Measurements from ENCODE around the gene FER.

Gene FER

GRCh38 chr5:109005297-109006009, 257.8 kb downstream of the FER start:
- DNase-seq (no peak), ATAC-seq (ENCODE audit: insufficient read depth, low read depth) (peak; percentile 39; the same call in 1 of the 3 replicates)
- Histone ChIP-seq H4K20me1 (ENCODE audit: insufficient read depth, low read length) (no peaks in the 10 kb centered on the region), H3K4me1 (ENCODE audit: insufficient read depth, low read length) (no peaks in the 10 kb centered on the region), H3K79me2 (ENCODE audit: insufficient read depth, low read length) (no peaks in the 10 kb centered on the region), H3K9ac (ENCODE audit: low read depth, low read length) (no peak overlapping the region), H3K36me3 (ENCODE audit: insufficient read depth, low read length) (no peaks in the 10 kb centered on the region), H3K27ac (ENCODE audit: low read length) (no peak overlapping the region), H2AFZ (ENCODE audit: low read depth, low read length) (no peak overlapping the region), H3K27me3 (ENCODE audit: insufficient read depth, low read length, poor library complexity) (no peaks in the 10 kb centered on the region), H3K9me3 (ENCODE audit: insufficient read depth, low read length, severe bottlenecking) (no peaks in the 10 kb centered on the region), H3K4me2 (ENCODE audit: insufficient read depth, low read length) (no peak overlapping the region), H3K4me3 (ENCODE audit: low read depth in 1 of 2, low read length in 2 of 2) (no peak overlapping the region)
- TF ChIP-seq CTCF (IDR thresholded peaks at IDR 0.05; ENCODE audit: borderline replicate concordance, extremely low read depth, low read length, poor library complexity, severe bottlenecking) (no peak), EZH2 (IDR thresholded peaks at IDR 0.05; ENCODE audit: borderline replicate concordance, low read depth, low read length, severe bottlenecking) (no peak)

GRCh38 chr5:109006129-109006528, 258.4 kb downstream of the FER start:
- TF ChIP-seq CTCF (IDR thresholded peaks at IDR 0.05; ENCODE audit: borderline replicate concordance, extremely low read depth, low read length, poor library complexity, severe bottlenecking) = no peak
- no peak for TF ChIP-seq EZH2 (IDR thresholded peaks at IDR 0.05; ENCODE audit: borderline replicate concordance, low read depth, low read length, severe bottlenecking)

GRCh38 chr5:109016300-109016699, 268.6 kb downstream of the FER start:
- ATAC-seq (ENCODE audit: insufficient read depth, low read depth) (peak; percentile 58), DNase-seq (no peak)
- H3K27me3 ChIP-seq (ENCODE audit: insufficient read depth, low read length, poor library complexity) = no peaks in the 10 kb centered on the region
- no peaks in the 10 kb centered on the region for H3K9me3 ChIP-seq (ENCODE audit: insufficient read depth, low read length, severe bottlenecking)
- H3K27ac ChIP-seq (ENCODE audit: low read length) = no peak overlapping the region
- peaks cover 8% of the 10 kb centered on the region; the same call in 1 of the 2 replicates for H3K4me1 ChIP-seq (ENCODE audit: insufficient read depth, low read length)
- H3K79me2 ChIP-seq (ENCODE audit: insufficient read depth, low read length) = no peaks in the 10 kb centered on the region
- no peaks in the 10 kb centered on the region for H4K20me1 ChIP-seq (ENCODE audit: insufficient read depth, low read length)
- H3K36me3 ChIP-seq (ENCODE audit: insufficient read depth, low read length) = no peaks in the 10 kb centered on the region
- no peak overlapping the region for H3K4me3 ChIP-seq (ENCODE audit: low read depth in 1 of 2, low read length in 2 of 2)
- H3K9ac ChIP-seq (ENCODE audit: low read depth, low read length) = no peak overlapping the region
- H2AFZ ChIP-seq (ENCODE audit: low read depth, low read length) = no peak overlapping the region
- TF ChIP-seq CTCF (IDR thresholded peaks at IDR 0.05; ENCODE audit: borderline replicate concordance, extremely low read depth, low read length, poor library complexity, severe bottlenecking) (no peak), EZH2 (IDR thresholded peaks at IDR 0.05; ENCODE audit: borderline replicate concordance, low read depth, low read length, severe bottlenecking) (no peak)
- H3K4me2 ChIP-seq (ENCODE audit: insufficient read depth, low read length) = no peak overlapping the region

More at GRCh38 chr5:109006129-109006528, 258.4 kb downstream of the FER start:
- no peak overlapping the region for H3K4me2 ChIP-seq (ENCODE audit: insufficient read depth, low read length)
- H3K27ac ChIP-seq (ENCODE audit: low read length) = no peak overlapping the region
- no peak overlapping the region for H3K9ac ChIP-seq (ENCODE audit: low read depth, low read length)
- no peak overlapping the region for H2AFZ ChIP-seq (ENCODE audit: low read depth, low read length)
- no peaks in the 10 kb centered on the region for H3K79me2 ChIP-seq (ENCODE audit: insufficient read depth, low read length)
- ATAC-seq (ENCODE audit: insufficient read depth, low read depth) (no peak), DNase-seq (no peak)
- no peaks in the 10 kb centered on the region for H3K4me1 ChIP-seq (ENCODE audit: insufficient read depth, low read length)
- no peak overlapping the region for H3K4me3 ChIP-seq (ENCODE audit: low read depth in 1 of 2, low read length in 2 of 2)
- H3K9me3 ChIP-seq (ENCODE audit: insufficient read depth, low read length, severe bottlenecking) = no peaks in the 10 kb centered on the region
- H3K36me3 ChIP-seq (ENCODE audit: insufficient read depth, low read length) = no peaks in the 10 kb centered on the region
- no peaks in the 10 kb centered on the region for H3K27me3 ChIP-seq (ENCODE audit: insufficient read depth, low read length, poor library complexity)
- H4K20me1 ChIP-seq (ENCODE audit: insufficient read depth, low read length) = no peaks in the 10 kb centered on the region

Data from DND-41 (cell line).